Measurements from ENCODE around the gene COX5A. TPM values are rescaled to one million over a fixed set of nuclear protein-coding genes. Genes with fewer than 3 reads are reported as not detected.
"Not testable (repeated sequence)": the region's sequence is repeated elsewhere in the genome, so short reads cannot be mapped to it uniquely, and the experiment has no call there.

The COX5A gene
- total RNA-seq, 1 donor from 2014 or later: 248 TPM

DNA sequence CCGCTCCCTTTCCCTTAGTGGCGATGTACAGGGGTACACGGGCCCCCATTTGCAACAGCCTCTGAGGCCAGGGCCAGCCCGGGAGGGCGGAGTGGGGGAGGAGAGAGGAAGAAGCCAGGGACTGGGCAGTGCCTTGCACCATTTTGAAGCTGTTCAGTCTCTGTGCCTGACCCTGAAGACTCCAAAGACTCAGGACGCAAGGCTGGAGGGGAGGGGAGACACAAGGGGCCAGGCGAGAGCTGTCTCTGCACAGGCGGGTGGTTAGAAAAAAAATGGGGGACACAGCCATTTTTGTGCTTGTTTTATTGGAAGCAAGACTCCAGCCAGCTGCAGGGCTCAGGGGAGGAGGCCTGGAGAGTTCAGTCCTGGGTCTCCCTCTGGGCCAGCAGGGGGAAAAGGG is 17.1 kb upstream of the COX5A start:
- no peak for DNase-seq (ENCODE audit: extremely low spot score, unreplicated experiment)
- no peak for TF ChIP-seq CTCF (conservative IDR thresholded peaks at IDR 0.05)
- H3K4me1 Mint-ChIP-seq (ENCODE audit: unreplicated experiment): peaks cover 18% of the 10 kb centered on the region
- H3K9me3 Mint-ChIP-seq: no peaks in the 10 kb centered on the region
- no peak overlapping the region for H3K27ac Mint-ChIP-seq
- peak overlapping the region; percentile 79 for H3K4me3 Mint-ChIP-seq
- H3K27me3 Mint-ChIP-seq: peaks cover 43% of the 10 kb centered on the region
- H3K36me3 Mint-ChIP-seq: no peaks in the 10 kb centered on the region

DNA sequence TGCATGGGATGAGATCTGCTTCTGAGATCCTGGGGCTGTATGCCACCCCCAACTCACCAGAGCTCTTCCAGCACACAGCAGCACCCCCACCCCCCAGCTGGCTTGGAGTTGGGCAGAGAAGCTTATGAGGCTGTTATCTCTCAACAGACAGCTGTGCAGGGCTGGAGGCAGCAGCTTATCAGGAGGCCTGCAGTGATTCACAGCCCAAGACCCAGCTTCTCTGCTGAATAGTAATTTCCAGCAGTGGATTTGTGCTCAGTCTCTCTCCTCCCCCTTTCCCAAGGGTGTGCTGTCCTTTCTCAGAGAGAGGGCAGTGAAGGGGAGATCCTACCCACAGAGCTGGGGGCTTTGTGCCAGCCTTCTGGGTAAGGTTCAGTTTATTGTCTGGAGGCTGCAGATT is 16.6 kb upstream of the COX5A start:
- Mint-ChIP-seq H3K9me3 (no peaks in the 10 kb centered on the region), H3K4me3 (peak overlapping the region; percentile 79), H3K27me3 (peaks cover 38% of the 10 kb centered on the region), H3K4me1 (ENCODE audit: unreplicated experiment) (peaks cover 18% of the 10 kb centered on the region), H3K36me3 (no peaks in the 10 kb centered on the region), H3K27ac (no peak overlapping the region)
- DNase-seq (ENCODE audit: extremely low spot score, unreplicated experiment): no peak
- TF ChIP-seq CTCF (conservative IDR thresholded peaks at IDR 0.05): no peak

DNA sequence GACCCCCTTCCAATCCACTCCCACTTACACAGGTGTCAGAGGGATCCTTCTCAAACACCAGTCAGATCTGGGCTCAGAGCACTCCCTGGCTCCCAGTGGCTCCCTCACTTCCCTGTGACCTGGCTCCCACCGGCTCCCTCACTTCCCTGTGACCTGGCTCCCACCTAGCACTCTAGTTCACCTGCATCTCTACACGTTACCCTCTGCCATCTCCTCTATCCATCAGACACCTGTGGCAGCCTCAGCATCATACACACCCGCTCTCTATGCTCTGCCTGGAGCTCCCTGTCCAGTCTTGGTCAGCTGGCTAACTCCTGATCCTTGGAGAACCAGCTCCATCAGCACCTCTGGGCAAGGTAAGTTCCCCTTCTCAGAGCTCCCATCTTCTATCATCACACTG is 13.1 kb upstream of the COX5A start:
- H3K9me3 Mint-ChIP-seq: no peaks in the 10 kb centered on the region
- no peaks in the 10 kb centered on the region for H3K36me3 Mint-ChIP-seq
- H3K27ac Mint-ChIP-seq: no peak overlapping the region
- H3K27me3 Mint-ChIP-seq: peaks cover 15% of the 10 kb centered on the region
- H3K4me1 Mint-ChIP-seq (ENCODE audit: unreplicated experiment): peaks cover 12% of the 10 kb centered on the region
- no peak for TF ChIP-seq CTCF (conservative IDR thresholded peaks at IDR 0.05)
- no peak for DNase-seq (ENCODE audit: extremely low spot score, unreplicated experiment)
- no peak overlapping the region for H3K4me3 Mint-ChIP-seq

DNA sequence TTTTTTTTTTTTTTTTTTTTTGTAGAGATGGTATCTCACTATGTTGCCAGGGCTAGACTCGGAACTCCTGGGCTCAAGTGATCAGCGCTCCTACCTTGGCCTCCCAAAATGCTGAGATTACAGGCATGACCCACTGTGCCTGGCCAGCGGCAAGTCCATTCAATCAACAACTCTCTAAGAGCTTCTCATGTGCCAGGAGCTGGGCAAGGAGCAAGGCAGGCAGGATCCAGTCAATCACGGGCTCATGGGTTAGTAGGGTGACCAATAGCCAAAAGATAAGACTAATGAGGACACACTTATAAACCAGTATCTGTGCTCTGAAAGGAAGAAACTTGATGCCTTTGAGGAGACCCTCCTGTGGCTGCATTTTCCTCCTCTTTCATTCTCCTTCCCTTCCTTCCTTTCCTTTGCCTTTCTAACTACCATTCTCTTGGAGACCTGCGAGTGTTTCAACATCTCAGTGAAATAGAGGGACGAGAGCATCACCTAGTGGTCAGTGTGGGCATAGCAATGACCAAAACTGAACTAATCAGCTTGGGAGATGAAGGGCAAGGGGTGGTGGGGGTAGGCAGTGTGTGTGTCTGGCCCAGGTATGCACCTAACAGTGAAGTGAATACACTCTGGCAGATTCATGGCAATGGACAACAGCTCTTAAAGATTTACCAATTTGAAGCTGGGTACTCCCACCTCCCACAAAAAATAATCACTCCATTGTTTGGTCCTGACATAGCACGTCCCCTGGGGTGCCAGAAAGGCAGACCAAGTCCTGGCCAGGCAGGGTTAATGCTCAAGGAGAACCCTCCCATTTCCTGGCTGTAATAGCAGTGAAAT is 12.4 kb upstream of the COX5A start:
- peak; percentile 82 for DNase-seq (ENCODE audit: extremely low spot score, unreplicated experiment)
- peak overlapping the region; percentile 2 for H3K4me3 Mint-ChIP-seq
- no peaks in the 10 kb centered on the region for H3K9me3 Mint-ChIP-seq
- peaks cover 12% of the 10 kb centered on the region for H3K4me1 Mint-ChIP-seq (ENCODE audit: unreplicated experiment)
- H3K27me3 Mint-ChIP-seq: peaks cover 9% of the 10 kb centered on the region
- peak overlapping the region; percentile 23 for H3K27ac Mint-ChIP-seq
- peak; percentile 96 for TF ChIP-seq CTCF (conservative IDR thresholded peaks at IDR 0.05)
- no peaks in the 10 kb centered on the region for H3K36me3 Mint-ChIP-seq

DNA sequence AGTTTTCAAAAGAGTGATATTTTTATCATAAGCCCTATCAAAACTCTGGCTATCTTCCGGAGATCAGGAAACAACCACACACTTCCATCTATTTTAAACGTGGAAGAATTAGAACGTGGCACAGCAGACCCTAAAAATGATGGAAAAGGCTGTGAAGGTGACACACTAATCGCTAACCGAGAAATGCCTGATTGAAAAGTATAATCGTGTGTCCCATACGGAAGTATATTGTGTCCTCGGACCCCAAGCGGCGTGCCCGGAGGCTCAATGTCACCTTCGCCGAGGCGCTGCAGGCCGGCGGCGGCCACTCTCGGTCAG is 642 bp downstream of the COX5A start:
- no peak for TF ChIP-seq CTCF (conservative IDR thresholded peaks at IDR 0.05)
- H3K9me3 Mint-ChIP-seq: no peaks in the 10 kb centered on the region
- H3K27ac Mint-ChIP-seq: peak overlapping the region; percentile 90
- peaks cover 7% of the 10 kb centered on the region for H3K36me3 Mint-ChIP-seq
- H3K27me3 Mint-ChIP-seq: no peaks in the 10 kb centered on the region
- no peak for DNase-seq (ENCODE audit: extremely low spot score, unreplicated experiment)
- peak overlapping the region; percentile 97 for H3K4me3 Mint-ChIP-seq
- peaks cover 10% of the 10 kb centered on the region for H3K4me1 Mint-ChIP-seq (ENCODE audit: unreplicated experiment)

- Mint-ChIP-seq H3K27ac (peak overlapping the region; percentile 74), H3K4me3 (peak overlapping the region; percentile 81), H3K4me1 (ENCODE audit: unreplicated experiment) (peaks cover 10% of the 10 kb centered on the region)
- not testable (repeated sequence) for H3K36me3 Mint-ChIP-seq; DNase-seq (ENCODE audit: extremely low spot score, unreplicated experiment); H3K9me3 Mint-ChIP-seq; H3K27me3 Mint-ChIP-seq
Observed at GRCh38 chr15:74935193-74935592, 2.7 kb downstream of the COX5A start.

Measured in type B pancreatic cell (in vitro differentiated cells).